Ammon's horn (tissue), 1 donor: Measurements from ENCODE around the gene UBA3.
A peak's percentile ranks its signal among the peaks of the same experiment; 100 is the strongest.

ENCODE experiments used
- DNase-seq: peaks from one replicate; pipeline ENCODE4 v3.0.0-alpha.2; 2016; ENCODE audit warnings: low spot score

Gene UBA3

DNA sequence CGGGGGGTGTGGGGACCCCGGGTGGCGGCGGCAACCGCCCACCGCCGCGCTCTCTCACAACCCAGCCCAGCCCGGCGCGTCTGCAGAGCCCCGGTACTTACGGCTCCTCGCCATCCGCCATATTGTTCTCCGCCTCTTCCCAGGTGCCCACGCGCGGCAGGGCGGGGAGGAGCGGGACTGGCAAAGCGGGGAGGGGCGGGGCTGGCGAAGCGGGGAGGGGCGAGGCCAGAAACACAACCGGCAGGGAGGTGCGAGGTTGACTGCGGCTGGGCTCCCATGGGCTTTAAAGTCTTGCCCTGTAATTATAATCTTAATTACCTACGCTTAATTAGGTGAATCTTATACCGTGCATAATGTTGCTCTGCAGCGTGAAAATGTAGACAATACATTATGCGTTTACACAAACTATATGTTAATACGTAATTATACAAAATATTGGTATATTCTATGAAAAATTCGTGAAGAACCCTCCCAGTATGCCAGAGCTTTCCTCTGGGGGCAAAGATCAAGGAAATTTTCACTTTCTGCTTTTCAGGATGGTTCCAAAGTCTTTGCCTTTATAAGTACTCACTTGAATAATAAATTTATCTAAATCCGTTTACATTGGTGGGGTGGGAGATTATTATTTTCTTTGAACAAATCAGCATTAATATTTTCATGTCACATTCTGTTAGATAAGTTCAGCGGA lies at the start of gene UBA3:
UBA3 (minus strand) TSS at position 133 of the 688 bp plus-strand sequence; CDS start at position 121, 12 bp downstream.
- DNase-seq = peak; percentile 97

DNA sequence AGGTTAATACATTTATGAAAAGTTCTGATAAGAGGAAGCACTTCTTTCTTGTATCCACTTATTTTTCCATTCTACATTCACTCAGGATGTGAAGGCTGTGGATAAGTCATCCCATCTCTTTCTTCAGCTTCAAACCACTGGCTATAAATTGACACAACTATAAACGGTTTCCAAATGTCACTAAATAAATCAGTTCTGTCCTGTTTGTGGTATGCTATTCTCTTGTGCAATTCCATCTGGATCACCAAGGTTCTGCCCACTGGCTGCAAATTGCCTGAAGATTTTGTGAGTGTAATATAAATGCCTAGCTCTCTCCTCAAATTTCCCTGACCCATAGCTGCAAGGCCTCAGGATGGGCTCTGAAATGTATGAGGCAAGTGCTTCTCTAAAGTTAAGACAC lies 49.4 kb upstream of the UBA3 start:
- DNase-seq = no peak

DNA sequence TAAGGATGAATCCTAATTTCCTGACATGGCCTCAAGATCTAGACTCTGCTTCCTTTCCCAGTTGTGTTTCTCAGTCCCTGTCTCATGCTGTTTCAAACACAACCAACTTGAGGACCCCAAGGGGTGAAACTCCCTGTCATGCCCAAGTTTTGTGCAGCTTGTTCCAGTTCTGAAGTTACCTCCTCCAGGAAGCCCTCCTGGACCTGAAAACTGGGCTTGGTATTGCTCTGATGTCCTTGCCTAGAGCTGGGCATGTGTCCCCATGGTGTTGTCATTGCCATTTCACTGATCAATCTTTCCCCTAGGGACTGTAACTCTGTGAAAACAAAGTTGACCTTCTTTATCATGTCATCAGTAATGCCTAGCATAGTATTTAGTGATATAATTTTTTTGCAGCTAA lies 48.3 kb upstream of the UBA3 start:
- no peak for DNase-seq

DNA sequence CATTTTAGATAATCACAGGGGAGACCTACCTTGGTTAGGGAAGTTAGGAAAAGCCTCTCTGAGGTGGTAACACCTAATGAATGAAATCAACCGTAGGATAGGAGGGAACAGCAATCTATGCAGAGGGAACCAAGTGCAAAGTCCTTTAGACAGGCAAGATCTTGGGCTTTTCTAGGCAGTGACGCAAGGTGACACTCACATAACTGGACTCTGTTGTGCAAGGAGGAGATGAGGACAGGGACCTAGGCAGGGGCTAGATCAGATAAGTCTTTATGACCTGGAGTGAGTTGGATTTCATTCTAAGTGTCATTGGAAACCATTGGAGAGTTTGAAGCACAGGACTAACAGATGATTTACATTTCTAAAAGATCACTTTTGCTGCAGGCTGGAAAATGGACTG lies 46.8 kb upstream of the UBA3 start:
- no peak for DNase-seq

DNA sequence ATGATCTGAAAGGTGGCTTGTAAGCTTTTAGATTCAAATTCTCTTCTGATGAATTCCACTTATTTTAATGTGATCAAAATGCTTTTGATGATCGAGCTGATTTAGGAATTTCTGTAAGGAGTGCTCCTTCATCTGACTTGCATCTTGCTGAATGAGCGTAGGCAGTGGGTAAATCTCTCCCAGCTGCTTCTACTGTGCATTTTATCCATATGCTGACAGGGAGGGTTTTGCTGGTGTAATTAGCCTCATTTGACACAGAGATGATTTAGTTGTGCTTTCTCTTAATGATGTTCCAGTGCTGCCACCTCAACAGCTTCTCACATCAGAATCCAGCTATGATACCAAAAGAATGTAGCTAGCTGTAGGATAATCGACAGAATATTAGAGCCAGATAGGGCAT lies 46.1 kb upstream of the UBA3 start:
- no peak for DNase-seq

DNA sequence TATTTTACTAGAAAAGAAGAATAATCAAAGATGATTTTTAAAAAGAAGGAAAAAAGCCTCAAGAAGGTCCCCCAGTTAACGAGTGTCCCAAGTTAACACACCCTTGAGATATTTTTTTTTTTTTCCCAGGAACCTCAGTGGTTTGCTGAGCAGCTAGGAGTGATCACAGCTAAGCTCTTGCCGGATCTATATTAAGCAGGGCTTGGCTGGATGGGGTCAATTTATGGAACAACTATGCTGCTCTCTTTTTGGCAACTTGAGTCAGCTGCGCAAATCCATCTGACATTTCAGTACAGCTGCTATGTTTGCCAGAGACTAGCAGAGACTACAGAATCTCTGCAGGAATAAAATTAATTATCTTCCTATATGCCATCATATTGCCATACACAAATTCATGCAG lies 42.2 kb upstream of the UBA3 start, which contains the start of gene LMOD3:
LMOD3 (minus strand) TSS at position 193 of the 400 bp plus-strand sequence. CDS start 209 bp downstream, outside the sequence.
- DNase-seq = no peak

DNA sequence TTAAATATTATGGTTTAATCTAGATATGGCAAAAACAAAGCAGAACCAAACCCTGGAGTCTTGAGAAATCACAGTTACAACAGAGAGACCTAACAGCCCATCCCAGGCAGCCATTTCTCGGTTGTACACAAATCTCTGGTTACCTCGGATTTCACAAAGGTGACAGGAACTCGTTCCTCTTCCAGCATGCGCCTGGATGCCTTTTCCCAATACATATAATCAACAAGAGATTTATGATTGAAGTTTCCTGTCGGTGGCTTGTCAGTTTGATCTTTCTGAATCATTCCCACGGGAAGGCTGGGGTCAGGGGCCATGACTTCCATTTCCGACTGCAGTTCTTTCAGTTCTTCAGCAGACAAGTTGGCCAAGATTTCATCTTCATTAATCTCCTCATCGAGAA lies 41.8 kb upstream of the UBA3 start:
- DNase-seq = no peak

DNA sequence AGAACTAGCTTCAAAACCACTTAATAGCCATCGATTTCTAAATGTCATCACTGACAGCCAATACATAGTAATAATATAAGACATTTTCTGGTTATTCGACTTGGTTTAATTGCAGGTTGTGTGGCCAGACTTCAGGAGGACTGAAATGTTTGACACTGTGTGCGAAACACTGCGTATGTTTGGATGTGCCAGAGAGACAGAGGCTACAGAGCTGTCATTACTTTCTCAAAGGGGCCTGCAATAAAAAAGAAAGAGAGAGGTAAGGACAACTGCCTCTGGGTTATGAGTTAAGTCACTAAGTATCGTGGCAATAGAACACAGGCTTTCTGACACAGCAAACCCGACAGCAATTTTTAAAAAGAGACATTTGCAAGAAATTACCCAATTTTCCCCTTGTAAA lies 41.3 kb upstream of the UBA3 start:
- no peak for DNase-seq

DNA sequence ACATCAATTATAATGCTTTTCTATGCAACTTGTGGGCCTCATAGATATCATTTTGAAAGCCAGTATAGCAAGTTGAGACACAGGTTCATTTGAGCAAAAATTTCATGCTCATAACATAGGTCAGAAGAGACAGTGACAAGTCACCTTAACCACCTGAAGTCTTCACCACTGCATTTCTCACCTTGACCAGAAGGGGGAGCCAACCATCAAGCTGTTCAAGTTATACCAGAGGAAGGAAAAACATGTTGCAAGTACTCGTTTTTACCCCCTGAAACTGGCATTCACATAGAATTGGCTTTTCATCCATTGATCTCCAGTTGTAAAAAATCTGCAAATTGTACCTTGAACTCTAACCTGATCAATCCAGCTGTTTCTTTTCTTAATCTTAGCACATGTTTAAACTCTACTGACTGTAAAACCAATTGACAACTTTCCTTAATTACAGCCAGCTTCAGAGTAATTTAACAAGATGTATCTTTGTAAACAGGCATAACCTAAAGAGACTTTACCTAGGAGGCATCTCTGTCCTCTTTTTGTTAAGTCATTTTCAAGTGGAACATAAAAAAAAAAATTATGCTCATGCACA lies 40.8 kb upstream of the UBA3 start:
- DNase-seq = peak; percentile 88

DNA sequence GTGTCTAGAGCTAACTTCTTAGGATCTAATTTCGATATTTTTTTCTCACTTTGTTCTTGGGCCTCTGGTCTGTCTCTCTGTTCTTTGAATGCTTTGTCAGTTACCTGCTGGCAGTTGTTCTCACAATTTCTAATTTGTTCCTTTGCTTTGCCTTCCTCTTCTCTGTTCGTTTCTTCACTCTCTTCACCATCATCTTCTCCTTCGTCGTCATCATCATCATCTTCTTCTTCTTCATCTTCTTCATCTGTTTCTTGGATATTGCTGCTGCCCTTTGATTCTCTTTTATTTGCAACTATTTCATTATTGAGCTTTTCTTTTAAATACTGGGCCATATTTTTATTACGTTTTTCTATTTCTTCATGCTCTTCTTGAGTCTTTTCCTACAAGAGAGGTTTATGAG lies 39.5 kb upstream of the UBA3 start:
- no peak for DNase-seq

DNA sequence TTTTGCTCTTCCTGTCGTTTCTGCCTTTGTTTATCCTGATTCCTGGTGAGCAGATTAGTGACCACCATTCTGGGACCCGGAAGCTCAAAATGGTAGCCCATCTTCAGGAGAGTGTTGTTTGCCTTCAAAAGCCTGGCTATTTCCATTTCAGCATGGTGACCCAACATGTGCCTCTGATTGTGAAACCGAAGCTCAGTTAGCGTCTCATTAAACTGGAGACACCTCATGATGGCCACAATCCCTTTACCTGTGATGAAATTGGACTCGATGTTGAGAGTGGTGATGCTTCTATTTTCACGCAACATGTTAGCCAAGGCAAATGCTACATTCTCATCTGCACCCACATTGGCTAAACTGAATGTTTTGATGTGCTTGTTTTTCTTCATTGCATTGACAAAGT lies 39.0 kb upstream of the UBA3 start:
- DNase-seq = no peak

DNA sequence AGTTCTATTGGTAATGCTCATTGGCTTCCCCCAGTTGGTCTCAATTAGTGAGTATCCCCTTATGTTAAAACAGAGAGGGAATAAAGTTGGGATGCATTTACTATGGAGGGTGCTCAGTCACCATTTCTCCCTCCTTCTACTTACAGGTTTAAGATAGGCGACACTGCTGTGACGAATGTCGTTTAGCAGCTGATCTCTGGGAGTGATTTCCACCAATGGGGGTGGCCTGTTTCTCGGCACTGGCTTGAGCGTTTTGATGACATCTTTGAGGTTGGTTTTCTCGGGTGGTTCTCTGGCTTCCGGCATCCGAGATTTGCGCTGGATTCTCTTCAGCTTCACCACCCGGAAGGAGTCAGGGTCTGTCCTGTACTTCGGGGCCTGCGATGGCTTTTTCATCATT lies 38.4 kb upstream of the UBA3 start:
- no peak for DNase-seq

DNA sequence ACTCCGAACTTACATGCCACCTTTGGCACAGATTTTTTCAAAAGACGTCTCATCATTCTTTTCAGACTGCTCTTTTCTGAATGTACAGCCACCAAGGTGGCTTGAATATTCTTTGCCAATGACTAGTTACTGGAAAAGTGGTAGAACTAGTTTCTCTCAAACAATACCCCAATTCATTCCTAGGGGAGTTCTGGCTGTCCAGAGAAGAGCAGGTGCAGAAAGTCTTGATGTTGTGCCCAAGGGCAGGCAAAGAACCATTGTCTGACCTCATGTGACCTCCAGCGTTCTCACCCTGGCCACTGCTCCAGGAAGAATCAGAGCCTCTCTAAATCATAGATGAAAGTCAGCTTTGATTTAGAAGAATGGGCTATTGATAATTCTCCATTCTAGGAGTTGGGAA lies 36.7 kb upstream of the UBA3 start:
- peak; percentile 88 for DNase-seq

DNA sequence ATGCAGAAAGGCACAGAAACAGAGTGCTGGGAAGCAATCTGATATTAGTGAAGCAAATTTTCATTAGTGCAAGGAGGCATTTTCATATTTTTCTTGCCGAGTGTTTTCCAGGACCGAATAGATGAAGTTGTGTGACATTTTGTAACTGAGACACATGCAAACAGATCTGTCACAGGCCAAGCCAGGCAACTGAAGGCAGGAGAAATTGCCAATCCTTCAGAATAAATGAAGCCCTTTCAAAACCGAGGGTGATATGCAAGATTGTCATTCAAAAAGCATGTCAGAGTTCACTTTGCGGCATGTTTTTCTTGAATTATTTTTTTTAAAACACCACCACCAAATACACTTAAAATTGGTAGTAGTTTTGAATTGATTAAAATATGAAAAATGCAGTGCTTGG lies 36.0 kb upstream of the UBA3 start:
- peak; percentile 46 for DNase-seq

DNA sequence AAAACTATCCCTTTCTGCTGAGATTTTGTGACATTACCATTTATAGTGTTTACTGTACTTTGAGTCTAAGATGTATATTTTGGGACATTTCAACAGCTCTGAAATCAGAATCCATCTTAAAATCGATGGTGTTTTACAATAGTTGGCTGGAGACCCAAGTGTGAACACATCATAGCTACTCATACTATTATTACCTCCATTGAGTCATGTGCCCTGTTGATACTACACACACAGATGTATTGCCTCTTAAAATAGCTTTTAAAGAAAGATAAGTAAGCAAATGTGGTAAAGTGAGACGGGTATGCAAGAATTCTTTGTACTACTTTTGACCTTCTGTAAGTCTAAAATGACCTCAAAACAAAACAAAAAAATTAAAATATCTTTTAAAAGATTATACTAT lies 35.6 kb upstream of the UBA3 start:
- DNase-seq = no peak

DNA sequence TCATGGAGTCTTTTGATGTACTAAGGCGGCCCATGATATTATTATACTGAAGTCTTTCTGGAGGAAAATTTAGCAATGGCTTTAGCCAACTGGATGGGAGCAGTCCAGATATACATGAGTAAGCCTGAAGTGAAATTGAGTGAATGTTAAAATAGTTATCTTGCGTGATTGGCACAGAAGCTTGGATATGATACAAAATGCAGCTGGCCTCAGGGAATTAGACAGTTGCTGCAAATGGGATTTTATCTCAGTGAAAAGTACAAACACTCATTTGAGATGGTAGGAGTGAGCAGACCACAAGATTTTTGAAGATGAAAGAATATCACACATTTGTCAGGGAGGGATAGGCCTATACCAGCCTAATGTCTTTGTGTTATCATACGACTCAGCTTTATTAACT lies 33.4 kb upstream of the UBA3 start:
- DNase-seq = no peak

DNA sequence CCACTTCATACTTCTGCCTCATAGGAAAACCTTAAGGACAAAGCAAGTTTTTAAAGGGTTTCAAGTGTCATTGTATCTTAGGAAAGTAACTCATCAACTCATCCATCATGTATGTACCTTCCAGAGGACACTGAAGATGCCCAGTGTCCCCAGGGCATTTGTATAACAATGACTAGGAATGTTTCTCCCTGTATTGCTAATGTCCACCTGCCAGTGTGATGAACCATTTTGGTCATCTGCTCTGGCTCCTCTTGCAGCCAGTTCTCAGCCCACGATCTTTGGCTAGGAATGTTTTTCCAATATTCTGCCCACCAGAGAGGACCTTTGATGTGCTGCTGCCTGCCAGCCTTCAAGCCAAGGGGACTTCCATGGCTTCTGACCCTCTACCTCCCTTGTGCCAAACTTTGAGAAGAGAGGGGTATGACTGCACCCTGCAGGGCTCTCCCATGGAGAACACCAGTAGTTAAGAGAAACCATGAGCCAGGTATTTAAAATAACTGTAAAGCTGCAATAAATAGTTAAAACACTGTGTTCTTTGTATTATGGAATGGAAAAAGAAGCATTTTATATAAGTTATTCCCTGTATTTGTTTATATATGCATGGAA lies 30.9 kb upstream of the UBA3 start:
- DNase-seq = no peak

DNA sequence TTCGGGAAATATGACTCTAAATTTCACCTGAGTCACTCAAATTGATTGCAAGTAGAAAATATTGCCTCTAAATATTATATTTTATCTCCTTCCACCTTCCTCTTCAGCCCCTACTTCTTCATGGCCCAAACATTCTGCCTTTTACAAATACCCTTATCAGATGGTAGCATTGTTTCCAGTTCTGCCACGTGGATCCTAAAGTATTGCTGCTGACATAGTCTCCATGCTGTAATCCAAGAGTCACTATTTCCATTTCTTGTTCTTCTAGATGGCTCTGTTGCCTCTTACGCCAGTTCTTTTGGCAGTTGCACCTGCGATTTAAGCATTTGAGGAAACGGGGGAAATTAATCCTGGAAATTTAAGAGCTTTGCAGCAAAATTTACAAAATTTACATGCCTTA lies 28.6 kb upstream of the UBA3 start:
- no peak for DNase-seq

DNA sequence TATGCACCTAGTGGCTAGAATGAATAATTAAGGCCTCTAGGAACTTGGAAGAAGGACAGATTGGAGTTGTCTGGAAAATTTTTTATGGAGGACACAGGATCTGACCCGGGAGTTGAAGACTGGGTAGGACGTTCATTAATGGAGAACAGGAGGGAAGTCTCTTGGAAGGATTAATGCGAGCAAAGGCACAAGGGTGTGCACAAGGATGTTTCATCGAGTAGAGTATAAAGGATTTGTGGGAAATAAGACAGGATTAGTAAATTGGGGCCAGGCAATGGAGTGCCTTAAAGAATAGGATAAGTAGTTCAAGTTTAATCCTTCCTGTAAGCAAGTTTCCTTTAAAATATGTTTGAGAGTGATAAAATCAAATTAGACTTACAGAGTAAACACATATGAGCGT lies 27.7 kb upstream of the UBA3 start:
- DNase-seq = no peak

DNA sequence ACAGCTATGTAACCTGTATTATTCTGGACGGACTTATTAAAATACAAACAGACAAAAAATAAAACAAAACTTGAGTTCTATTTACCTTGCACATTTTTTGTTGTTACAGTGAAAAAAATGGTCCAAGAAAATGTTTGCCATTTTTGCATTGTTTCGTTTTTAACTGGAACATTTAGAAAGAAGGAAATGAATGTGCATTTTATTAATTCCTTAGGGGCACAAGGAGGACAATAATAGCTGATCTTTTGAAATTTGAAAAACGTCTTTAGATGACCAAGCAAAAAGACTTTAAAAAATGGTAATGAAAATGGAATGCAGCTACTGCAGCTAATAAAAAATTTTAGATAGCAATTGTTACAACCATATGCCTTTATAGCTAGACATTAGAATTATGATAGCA lies 25.2 kb upstream of the UBA3 start:
- DNase-seq = no peak

DNA sequence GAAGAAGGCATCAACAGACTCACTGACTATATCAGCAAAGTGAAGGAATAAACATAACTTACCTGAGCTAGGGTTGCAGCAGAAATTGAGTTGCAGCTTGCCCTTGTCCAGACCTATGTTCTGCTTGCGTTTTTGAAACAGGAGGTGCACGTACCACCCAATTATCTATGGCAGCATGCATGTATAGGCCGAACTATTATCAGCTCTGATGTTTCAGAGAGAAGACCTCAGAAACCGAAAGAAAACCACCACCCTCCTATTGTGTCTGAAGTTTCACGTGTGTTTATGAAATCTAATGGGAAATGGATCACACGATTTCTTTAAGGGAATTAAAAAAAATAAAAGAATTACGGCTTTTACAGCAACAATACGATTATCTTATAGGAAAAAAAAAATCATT lies 24.4 kb upstream of the UBA3 start:
- no peak for DNase-seq

DNA sequence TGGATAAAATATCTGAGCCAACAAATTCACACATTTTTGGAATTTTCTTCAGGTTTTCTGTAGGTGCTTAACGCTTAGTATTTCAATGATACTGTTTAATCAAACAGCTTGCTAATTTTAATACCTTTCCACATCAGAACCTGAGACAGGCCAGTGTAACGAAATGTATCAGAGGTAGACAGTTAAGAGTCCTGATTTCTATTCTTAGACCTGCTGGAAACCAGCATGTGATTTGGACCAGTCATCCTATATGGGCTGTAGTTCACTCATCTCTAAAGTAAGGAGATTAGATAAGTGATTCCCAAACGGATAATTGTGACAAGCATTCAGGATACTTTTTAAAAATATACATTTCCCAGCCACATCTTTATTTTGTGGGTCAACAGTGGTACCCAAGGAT lies 23.0 kb upstream of the UBA3 start:
- no peak for DNase-seq

DNA sequence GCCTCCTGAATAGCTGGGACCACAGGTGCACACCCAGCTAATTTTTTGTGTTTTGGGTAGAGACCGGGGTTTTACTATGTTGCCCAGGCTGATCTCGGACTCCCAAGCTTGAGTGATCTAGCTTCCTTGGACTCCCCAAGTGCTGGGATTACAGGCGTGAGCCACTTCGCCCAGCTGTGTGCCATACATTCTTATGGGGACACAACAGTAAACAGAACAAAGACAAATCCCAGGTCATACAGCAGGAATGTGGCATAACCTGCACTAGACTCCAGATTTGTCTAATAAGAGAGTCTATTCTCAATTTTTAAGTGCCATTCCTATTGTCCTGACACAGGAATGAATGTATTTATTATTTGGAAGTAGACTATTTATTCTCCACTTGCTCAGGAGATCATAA lies 22.2 kb upstream of the UBA3 start:
- no peak for DNase-seq

DNA sequence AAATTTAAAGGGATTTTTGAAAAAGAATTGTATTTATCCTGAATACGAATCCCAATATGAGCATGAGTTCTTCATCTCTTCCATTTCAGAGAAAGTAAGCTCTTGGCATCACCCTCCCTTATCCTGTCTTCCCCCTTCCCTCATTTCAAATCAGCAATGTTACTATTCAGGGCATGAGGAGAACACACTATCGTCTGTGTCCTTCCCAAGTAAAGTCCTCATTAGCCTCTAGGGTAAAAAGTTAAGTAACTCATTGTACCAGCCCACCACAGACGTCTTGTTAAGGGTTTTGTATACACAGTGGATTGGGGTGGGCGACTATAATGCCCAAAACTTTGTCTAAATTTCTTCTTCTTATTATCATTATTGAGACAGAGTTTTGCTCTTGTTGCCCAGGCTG lies 19.4 kb upstream of the UBA3 start:
- DNase-seq = no peak
